OCI-LY1 (cell line): ENCODE measurements around the gene SSBP2.

Experiments
- CTCF ChIP-seq: fragments of 200-600 bp; sonication (generic), shearing (Covaris generic); IDR thresholded peaks from 2 replicates; pipeline ENCODE4 v1.5.1; 2017; ENCODE audit warnings: mild to moderate bottlenecking, antibody characterized with exemption, low read length, moderate library complexity, mixed read lengths
- EZH2 ChIP-seq: fragments of 200-600 bp; sonication (generic), shearing (Covaris generic); IDR thresholded peaks from 2 replicates; pipeline ENCODE4 v1.8.0; 2017; ENCODE audit warnings: borderline replicate concordance, mixed run types, mild to moderate bottlenecking, antibody characterized with exemption, low read length, moderate library complexity, mixed read lengths

- TF ChIP-seq EZH2 (no peak), CTCF (no peak)
These were observed 11.1 kb upstream of the SSBP2 start for GRCh38 chr5:81761970-81762369.
